ENCODE measurements around the gene LTV1. TPM values are rescaled to one million over a fixed set of nuclear protein-coding genes. Genes with fewer than 3 reads are reported as not detected.

Gene LTV1, protein sequence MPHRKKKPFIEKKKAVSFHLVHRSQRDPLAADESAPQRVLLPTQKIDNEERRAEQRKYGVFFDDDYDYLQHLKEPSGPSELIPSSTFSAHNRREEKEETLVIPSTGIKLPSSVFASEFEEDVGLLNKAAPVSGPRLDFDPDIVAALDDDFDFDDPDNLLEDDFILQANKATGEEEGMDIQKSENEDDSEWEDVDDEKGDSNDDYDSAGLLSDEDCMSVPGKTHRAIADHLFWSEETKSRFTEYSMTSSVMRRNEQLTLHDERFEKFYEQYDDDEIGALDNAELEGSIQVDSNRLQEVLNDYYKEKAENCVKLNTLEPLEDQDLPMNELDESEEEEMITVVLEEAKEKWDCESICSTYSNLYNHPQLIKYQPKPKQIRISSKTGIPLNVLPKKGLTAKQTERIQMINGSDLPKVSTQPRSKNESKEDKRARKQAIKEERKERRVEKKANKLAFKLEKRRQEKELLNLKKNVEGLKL
- 20.4 and 21.0 TPM in 2 replicates for total RNA-seq

DNA sequence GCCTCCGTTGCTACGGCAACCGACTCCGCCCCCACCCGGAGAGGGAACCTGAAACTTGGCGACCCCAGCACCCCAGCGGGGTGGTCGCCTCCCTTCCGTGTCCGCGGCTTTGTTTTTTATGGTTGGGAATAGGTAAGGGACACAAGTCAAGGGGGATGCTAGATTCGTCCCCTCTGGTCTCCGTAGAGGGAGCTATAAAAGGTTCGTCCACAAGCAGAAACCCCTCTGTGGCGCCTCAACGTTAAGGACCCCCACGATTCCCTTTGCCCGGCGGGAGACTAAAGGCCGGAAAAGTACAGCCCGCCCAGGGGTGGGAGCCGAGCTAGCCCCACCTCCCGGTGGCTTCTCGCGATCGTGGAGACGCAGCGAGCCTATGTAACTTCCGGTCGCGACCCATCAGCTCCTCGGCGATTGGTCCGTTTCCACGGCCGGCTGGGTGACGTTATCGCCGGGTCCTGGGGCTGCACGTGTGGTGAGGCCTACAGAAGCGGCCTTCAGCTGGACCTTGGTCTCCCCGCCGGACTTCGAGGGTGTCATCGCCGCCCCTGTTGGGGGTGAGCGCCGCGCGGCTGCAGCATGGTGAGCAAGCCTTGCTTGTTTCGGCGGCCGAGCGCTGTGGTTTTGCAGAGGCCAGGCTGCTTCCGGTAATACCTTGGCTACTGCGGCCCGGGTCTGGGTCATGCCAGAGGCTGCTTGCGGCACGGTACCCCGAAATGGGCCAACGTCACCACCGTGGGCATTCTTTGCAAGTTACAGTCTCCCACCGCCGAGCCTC lies at the start of gene LTV1:
Gene LTV1 (plus strand): TSS at position 437 of the 775 bp plus-strand sequence. CDS start 140 bp downstream, at position 577.

DNA sequence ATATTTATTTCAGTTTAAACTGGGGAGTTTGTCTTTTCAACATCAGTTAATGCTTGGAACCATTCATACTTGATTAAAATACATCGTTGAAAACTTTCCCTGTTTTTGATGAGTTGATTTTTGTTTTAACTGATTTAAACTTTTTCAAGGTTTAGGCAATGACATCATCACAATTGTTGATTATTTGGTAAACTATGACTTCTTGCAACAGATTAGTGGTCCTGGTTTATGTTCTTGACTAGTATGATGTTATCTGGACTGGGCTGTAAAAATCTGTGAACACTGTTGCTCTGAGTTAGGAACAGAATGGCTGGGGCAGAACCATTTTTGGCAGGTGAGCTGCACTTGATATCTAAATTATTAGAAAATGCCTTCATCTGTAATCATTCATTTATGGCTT lies 21.1 kb downstream of the LTV1 start, which contains the start of gene ZC2HC1B:
Gene ZC2HC1B (plus strand): TSS at position 241 of the 400 bp plus-strand sequence. CDS start 66 bp downstream, at position 307.

Small RNA genes lying within 50 kb of the gene (small RNA-seq; reads per million reads assigned to genes)
- gene ZC2HC1B (ENCODE audit: low replicate concordance), result not detected

Other genes with a start within 250 kb of the LTV1 start
- gene PHACTR2, start 165.4 kb upstream of the LTV1 start, total RNA-seq, result 56.9 and 88.5 TPM in 2 replicates
- not detected in 2 replicates for gene ZC2HC1B, start 21.1 kb downstream of the LTV1 start, total RNA-seq
- 23.3 and 64.3 TPM in 2 replicates for gene PLAGL1, start 164.9 kb downstream of the LTV1 start, total RNA-seq